Astrocyte (in vitro differentiated cells and primary cell): ENCODE results near the gene CFAP74. TPM values are rescaled to one million over a fixed set of nuclear protein-coding genes. Genes with fewer than 3 reads are reported as not detected.

Experiments used
- DNase-seq: peaks from one replicate; pipeline ENCODE4 v3.0.0-alpha.2; 2010; ENCODE audit warnings: low read depth
- FAIRE-seq: peaks from 2 replicates; lab custom pipeline; 2011; peaks lifted over from hg19 to GRCh38; lab: Jason Lieb, UNC
- H2AFZ ChIP-seq: 2 replicates; pipeline ENCODE4 v1.6.0; 2012; ENCODE audit warnings: low read depth, low read length, inconsistent platforms
- H3K27ac ChIP-seq: 2 replicates; pipeline ENCODE4 v1.5.1; 2011; ENCODE audit warnings: low read depth, low read length, inconsistent platforms
- H3K27me3 ChIP-seq: 2 replicates; pipeline ENCODE4 v1.6.0; 2011; ENCODE audit warnings: low read length, inconsistent platforms; ENCODE audit not compliant: insufficient read depth
- H3K36me3 ChIP-seq: 2 replicates; pipeline ENCODE4 v1.5.1; 2011; ENCODE audit warnings: low read length, inconsistent platforms; ENCODE audit not compliant: insufficient read depth
- H3K4me1 ChIP-seq: 2 replicates; pipeline ENCODE4 v1.5.1; 2011; ENCODE audit warnings: low read length, inconsistent platforms; ENCODE audit not compliant: insufficient read depth
- H3K4me2 ChIP-seq: 2 replicates; pipeline ENCODE4 v1.6.0; 2012; ENCODE audit warnings: low read length, inconsistent platforms
- H3K4me3 ChIP-seq: 2 replicates; pipeline ENCODE4 v1.5.1; 2011; ENCODE audit warnings: low read depth, mild to moderate bottlenecking, low read length, inconsistent platforms; ENCODE audit not compliant: insufficient read depth
- H3K79me2 ChIP-seq: 2 replicates; pipeline ENCODE4 v1.6.0; 2012; ENCODE audit warnings: mild to moderate bottlenecking, low read length, inconsistent platforms; ENCODE audit not compliant: insufficient read depth
- H3K9ac ChIP-seq: 2 replicates; pipeline ENCODE4 v1.6.0; 2012; ENCODE audit warnings: mild to moderate bottlenecking, low read length, inconsistent platforms
- H3K9me3 ChIP-seq: 2 replicates; pipeline ENCODE4 v1.5.1; 2012; ENCODE audit warnings: low read depth, mild to moderate bottlenecking, low read length, inconsistent platforms; ENCODE audit not compliant: insufficient read depth
- H4K20me1 ChIP-seq: 2 replicates; pipeline ENCODE4 v1.6.0; 2012; ENCODE audit warnings: low read length, inconsistent platforms; ENCODE audit not compliant: insufficient read depth
- H3K27ac Mint-ChIP-seq: one replicate; pipeline ENCODE4 v1.8.0; 2021; ENCODE audit warnings: mild to moderate bottlenecking, mixed read lengths; ENCODE audit not compliant: unreplicated experiment
- H3K27me3 Mint-ChIP-seq: one replicate; pipeline ENCODE4 v1.8.0; 2021; ENCODE audit warnings: low read depth, mixed read lengths; ENCODE audit not compliant: unreplicated experiment
- H3K36me3 Mint-ChIP-seq: one replicate; pipeline ENCODE4 v1.8.0; 2021; ENCODE audit warnings: low read depth, mixed read lengths; ENCODE audit not compliant: unreplicated experiment
- H3K4me1 Mint-ChIP-seq: one replicate; pipeline ENCODE4 v1.8.0; 2021; ENCODE audit warnings: low read depth, mixed read lengths; ENCODE audit not compliant: unreplicated experiment
- H3K4me3 Mint-ChIP-seq: one replicate; pipeline ENCODE4 v1.8.0; 2021; ENCODE audit warnings: mild to moderate bottlenecking, moderate library complexity, mixed read lengths; ENCODE audit not compliant: unreplicated experiment
- H3K9me3 Mint-ChIP-seq: one replicate; pipeline ENCODE4 v1.8.0; 2021; ENCODE audit warnings: mild to moderate bottlenecking, mixed read lengths; ENCODE audit not compliant: unreplicated experiment
- EZH2 ChIP-seq: IDR thresholded peaks from 2 replicates; pipeline ENCODE4 v1.6.1; 2012; ENCODE audit warnings: mild to moderate bottlenecking, low read length, inconsistent platforms; ENCODE audit not compliant: insufficient read depth
- total RNA-seq: library from RNA; stranded (reverse); gene quantifications from 2 replicates; pipeline ENCODE4 v1.2.1, GENCODE V29; 2021
- TF ChIP-seq, protein P1 (sequence below): IDR thresholded peaks from 2 replicates; pipeline ENCODE4 v1.5.1; 2011; ENCODE audit warnings: low read depth, mild to moderate bottlenecking, inconsistent platforms, low read length, moderate library complexity; ENCODE audit not compliant: insufficient read depth

The CFAP74 gene
- total RNA-seq, 1 donor from 2014 or later = not detected

- no peaks in the 10 kb centered on the region for H3K4me1 Mint-ChIP-seq
- no peak overlapping the region for H3K27ac Mint-ChIP-seq
- no peak overlapping the region for H3K4me3 Mint-ChIP-seq
- H3K9ac ChIP-seq = no peak overlapping the region
- TF ChIP-seq EZH2 = no peak
- TF ChIP-seq, protein P1, sequence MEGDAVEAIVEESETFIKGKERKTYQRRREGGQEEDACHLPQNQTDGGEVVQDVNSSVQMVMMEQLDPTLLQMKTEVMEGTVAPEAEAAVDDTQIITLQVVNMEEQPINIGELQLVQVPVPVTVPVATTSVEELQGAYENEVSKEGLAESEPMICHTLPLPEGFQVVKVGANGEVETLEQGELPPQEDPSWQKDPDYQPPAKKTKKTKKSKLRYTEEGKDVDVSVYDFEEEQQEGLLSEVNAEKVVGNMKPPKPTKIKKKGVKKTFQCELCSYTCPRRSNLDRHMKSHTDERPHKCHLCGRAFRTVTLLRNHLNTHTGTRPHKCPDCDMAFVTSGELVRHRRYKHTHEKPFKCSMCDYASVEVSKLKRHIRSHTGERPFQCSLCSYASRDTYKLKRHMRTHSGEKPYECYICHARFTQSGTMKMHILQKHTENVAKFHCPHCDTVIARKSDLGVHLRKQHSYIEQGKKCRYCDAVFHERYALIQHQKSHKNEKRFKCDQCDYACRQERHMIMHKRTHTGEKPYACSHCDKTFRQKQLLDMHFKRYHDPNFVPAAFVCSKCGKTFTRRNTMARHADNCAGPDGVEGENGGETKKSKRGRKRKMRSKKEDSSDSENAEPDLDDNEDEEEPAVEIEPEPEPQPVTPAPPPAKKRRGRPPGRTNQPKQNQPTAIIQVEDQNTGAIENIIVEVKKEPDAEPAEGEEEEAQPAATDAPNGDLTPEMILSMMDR = no peak
- H3K27ac ChIP-seq = no peak overlapping the region
- no peak overlapping the region for H2AFZ ChIP-seq
- no peaks in the 10 kb centered on the region for H3K79me2 ChIP-seq
- no peaks in the 10 kb centered on the region for H3K36me3 Mint-ChIP-seq
- H3K4me1 ChIP-seq = no peaks in the 10 kb centered on the region
- H3K36me3 ChIP-seq = no peaks in the 10 kb centered on the region
- DNase-seq (no peak), FAIRE-seq (no peak)
- H4K20me1 ChIP-seq = no peaks in the 10 kb centered on the region
- no peak overlapping the region for H3K4me2 ChIP-seq
- H3K27me3 Mint-ChIP-seq = peaks cover 28% of the 10 kb centered on the region
- no peaks in the 10 kb centered on the region for H3K27me3 ChIP-seq
- no peaks in the 10 kb centered on the region for H3K9me3 Mint-ChIP-seq
- H3K9me3 ChIP-seq = no peaks in the 10 kb centered on the region
- no peak overlapping the region for H3K4me3 ChIP-seq
Observed at GRCh38 chr1:1941211-1941841, 62.3 kb downstream of the CFAP74 start.

GRCh38 chr1:1940123-1940425 is 63.5 kb downstream of the CFAP74 start:
- no peaks in the 10 kb centered on the region for H4K20me1 ChIP-seq
- H3K27me3 ChIP-seq = no peaks in the 10 kb centered on the region
- DNase-seq (no peak), FAIRE-seq (no peak)
- H3K9me3 Mint-ChIP-seq = no peaks in the 10 kb centered on the region
- H3K36me3 ChIP-seq = no peaks in the 10 kb centered on the region
- H3K27ac ChIP-seq = no peak overlapping the region
- H3K4me3 Mint-ChIP-seq = no peak overlapping the region
- H2AFZ ChIP-seq = no peak overlapping the region
- no peak overlapping the region for H3K27ac Mint-ChIP-seq
- peaks cover 2% of the 10 kb centered on the region for H3K36me3 Mint-ChIP-seq
- no peaks in the 10 kb centered on the region for H3K4me1 ChIP-seq
- no peaks in the 10 kb centered on the region for H3K4me1 Mint-ChIP-seq
- no peak overlapping the region for H3K4me3 ChIP-seq
- H3K9me3 ChIP-seq = no peaks in the 10 kb centered on the region
- no peak overlapping the region for H3K4me2 ChIP-seq
- no peak overlapping the region for H3K9ac ChIP-seq
- H3K79me2 ChIP-seq = no peaks in the 10 kb centered on the region
- peaks cover 27% of the 10 kb centered on the region for H3K27me3 Mint-ChIP-seq
- no peak for TF ChIP-seq EZH2
- TF ChIP-seq, protein P1 = no peak

DNA sequence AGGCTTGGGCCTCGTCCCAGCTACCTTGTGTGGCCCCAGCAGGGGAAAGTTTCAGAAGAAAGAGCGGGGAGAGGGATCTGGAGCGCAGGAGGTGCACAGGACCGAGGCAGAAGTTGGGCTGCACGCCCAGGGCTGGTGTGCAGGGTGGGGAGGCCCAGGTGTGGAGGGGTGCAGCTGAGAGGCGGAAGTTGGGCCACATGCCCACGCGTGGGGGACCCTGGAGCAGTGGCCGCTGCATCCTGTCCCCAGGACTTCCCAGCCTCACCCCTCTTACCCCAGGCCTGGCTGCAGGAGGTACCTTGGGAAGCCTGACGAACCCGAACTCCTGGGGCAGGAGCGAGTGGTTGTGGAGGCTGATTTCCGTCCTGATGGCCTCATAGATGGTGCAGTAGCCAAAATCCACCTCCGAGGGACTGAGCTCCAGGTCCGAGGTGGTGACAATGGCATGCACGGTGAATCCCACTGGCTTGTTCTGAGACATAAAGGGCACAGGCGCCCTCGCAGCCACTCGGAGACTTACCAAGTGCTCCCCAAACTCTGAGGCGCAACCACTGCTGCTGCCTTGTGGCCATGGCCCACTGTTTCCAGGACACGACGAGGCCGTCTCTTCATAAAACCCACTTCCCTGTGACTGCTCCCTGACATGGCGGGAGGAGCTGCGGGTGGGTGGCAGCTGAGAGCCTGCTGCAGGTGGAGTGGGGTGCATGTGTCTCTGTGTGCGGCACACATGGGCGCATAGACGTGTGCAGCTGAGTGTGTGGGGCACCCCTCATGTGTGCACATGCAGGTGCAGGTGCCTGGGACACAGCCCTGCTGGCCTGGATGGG is 64.1 kb downstream of the CFAP74 start:
- FAIRE-seq = no peak
- H3K4me1 Mint-ChIP-seq = no peaks in the 10 kb centered on the region
- no peak overlapping the region for H3K4me3 ChIP-seq

More for the DNA sequence above, 64.1 kb downstream of the CFAP74 start:
- TF ChIP-seq EZH2 = no peak
- TF ChIP-seq, protein P1 = no peak
- no peak for DNase-seq
- Histone ChIP-seq H3K9ac (no peak overlapping the region), H3K4me1 (no peaks in the 10 kb centered on the region), H3K27ac (no peak overlapping the region), H3K4me2 (no peak overlapping the region), H3K9me3 (peaks cover 3% of the 10 kb centered on the region), H2AFZ (no peak overlapping the region), H3K36me3 (no peaks in the 10 kb centered on the region), H3K79me2 (no peaks in the 10 kb centered on the region), H3K27me3 (no peaks in the 10 kb centered on the region), H4K20me1 (no peaks in the 10 kb centered on the region)
- Mint-ChIP-seq H3K9me3 (no peaks in the 10 kb centered on the region), H3K4me3 (no peak overlapping the region), H3K27me3 (peaks cover 27% of the 10 kb centered on the region), H3K36me3 (peaks cover 2% of the 10 kb centered on the region), H3K27ac (no peak overlapping the region)
